Right hindlimb (tissue), 1 donor: ENCODE results near the gene LRFN5.
"Not testable (repeated sequence)": the region's sequence is repeated elsewhere in the genome, so short reads cannot be mapped to it uniquely, and the experiment has no call there.

ENCODE experiments used
- DNase-seq: peaks from one replicate; pipeline ENCODE4 v3.0.0-alpha.2; 2018

The LRFN5 gene

GRCh38 chr14:41636492-41637392 is 30.1 kb downstream of the LRFN5 start:
- DNase-seq = no peak

DNA sequence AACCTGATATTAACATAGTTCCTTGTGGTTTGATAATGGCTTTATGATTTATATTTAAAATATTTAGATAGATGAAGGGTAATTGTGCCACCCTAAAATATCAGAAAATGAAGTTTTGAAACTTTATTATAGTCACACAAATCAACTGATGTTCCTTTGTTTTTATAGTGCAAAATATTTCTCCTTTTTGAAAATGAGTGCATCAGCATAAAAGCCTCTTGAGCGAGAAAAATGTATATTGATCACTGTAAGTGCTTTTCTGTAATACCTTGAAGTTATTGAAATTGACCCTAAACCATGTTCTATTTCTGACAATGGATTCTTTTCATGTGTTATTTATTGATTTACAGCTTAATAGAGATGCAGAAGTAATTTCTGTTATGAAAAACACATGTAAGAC is 35.0 kb downstream of the LRFN5 start:
- DNase-seq = no peak

- DNase-seq = no peak
These were observed 35.7 kb downstream of the LRFN5 start for GRCh38 chr14:41642367-41642766.

- DNase-seq = no peak
These were observed 36.1 kb downstream of the LRFN5 start for GRCh38 chr14:41642789-41643188.

DNA sequence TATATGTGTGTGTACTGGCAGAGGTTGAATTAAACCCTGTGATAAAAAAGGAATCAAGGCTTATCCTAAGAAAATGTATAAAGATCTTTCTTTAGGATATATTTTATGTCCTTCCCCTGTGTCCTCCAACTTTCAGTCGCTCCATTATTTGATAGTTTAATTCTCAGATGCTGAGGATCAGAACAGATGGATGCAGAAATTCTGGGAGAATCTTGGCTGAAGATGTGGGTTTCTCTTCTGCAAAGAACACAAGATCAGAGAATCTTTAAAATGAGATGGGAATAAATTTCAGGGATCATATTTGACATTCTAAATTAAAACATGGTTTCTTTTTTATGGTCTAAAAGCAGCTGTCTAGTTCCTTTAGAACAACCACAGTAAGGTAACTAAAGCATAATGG is 37.9 kb downstream of the LRFN5 start:
- no peak for DNase-seq

DNA sequence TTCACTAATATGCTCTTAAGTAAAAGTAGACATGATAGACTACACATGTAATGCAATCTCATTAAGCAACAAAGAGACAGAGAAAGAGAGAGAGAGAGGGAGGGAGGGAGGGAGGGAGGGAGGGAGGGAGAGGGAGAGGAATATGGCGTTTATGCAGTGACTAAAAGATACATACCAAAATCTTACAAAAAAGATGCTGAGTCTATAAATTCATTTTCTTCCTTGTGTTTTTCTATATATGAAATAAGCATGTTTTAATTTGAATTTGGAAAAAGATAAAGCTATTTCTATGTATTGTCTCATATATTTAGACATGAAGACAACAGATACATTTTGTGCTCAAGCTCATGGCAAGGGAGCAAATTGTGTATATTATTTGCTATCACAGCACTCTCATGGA is 44.1 kb downstream of the LRFN5 start:
- no peak for DNase-seq

DNA sequence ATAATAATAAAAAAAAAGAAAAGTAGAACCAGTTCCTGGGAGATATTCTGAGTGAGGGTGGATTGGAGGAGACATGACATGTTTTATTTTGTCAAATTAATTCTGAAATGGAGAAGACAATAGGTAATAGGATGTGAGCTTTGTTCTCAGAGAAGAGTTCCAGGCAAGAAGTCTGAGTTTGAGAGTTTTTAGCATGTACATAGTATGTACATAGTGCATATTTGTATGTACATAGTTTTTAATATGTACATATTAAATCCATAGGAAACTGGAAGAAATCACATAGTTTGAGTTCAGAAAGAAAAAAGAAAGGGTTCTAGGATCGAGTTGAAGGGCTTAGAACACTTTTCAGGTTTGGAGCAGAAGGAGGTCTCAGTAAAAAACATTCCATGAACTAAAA is 47.5 kb downstream of the LRFN5 start:
- no peak for DNase-seq

- no peak for DNase-seq
These were observed 56.2 kb downstream of the LRFN5 start for GRCh38 chr14:41662780-41663472.

- no peak for DNase-seq
These were observed 56.8 kb downstream of the LRFN5 start for GRCh38 chr14:41663473-41663850.

GRCh38 chr14:41666301-41666700 is 59.6 kb downstream of the LRFN5 start:
- no peak for DNase-seq

GRCh38 chr14:41668356-41668755 is 61.7 kb downstream of the LRFN5 start:
- no peak for DNase-seq

DNA sequence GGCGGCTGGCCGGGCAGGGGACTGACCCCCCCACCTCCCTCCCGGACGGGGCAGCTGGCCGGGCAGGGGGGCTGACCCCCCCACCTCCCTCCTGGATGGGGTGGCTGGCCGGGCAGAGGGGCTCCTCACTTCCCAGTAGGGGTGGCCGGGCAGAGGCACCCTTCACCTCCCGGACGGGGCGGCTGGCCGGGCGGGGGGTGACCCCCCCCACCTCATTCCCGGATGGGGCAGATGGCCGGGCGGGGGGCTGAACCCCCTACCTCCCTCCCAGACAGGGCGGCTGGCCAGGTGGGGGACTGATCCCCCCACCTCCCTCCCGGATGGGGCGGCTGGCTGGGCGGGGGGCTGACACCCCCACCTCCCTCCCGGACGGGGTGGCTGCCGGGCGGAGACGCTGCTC is 66.9 kb downstream of the LRFN5 start:
- not testable (repeated sequence) for DNase-seq

GRCh38 chr14:41674511-41674971 is 67.9 kb downstream of the LRFN5 start:
- not testable (repeated sequence) for DNase-seq

- no peak for DNase-seq
These were observed 92.8 kb downstream of the LRFN5 start for GRCh38 chr14:41699486-41699885.

DNA sequence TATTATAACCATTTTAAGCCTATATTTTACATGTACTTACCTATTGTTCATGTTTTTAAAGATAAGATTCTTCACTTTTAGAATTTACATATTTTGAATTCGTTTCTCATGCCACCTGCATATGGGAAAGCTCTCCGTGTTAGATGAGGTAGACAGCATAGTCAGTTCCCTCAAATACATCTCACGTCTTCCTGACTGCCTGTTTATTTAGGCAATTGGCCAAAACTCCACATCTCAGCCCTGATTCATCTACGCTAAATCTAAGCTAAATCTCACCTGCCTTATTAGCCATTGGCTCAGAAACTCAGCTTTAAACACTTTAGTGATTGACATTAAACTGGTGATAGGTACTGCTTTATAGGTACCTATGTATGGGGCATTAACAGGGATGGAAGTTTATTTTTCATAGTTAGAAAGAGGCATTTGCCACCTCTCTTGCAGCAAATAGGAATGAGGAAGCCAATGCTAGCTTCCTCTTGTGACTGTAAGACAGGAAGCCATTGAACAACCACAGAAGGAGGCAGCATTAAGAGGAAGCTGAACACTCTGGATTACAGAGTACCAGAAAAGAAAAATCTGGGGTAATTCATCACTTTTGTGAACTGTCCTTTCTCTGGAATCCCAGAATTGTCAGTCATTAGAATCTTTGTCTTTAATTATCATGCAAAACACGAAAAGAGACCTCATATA is 111.9 kb downstream of the LRFN5 start:
- no peak for DNase-seq

DNA sequence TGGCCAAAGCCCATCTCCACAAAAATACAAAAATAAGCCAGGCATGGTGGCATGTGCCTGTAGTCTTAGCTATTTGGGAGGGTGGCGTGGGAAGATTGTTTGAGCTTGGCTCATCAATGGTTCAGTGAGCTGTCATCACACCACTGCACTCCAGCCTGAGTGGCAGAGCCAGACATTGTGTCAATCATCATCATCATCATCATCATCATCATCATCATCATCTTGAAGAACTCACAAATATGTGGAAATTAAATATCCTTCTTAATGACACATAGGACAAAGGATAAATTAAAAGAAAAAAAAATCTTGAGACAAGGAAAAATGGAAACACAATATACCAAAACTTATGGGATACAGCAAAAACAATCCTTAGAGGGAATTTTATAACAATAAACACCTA is 132.5 kb downstream of the LRFN5 start:
- no peak for DNase-seq

DNA sequence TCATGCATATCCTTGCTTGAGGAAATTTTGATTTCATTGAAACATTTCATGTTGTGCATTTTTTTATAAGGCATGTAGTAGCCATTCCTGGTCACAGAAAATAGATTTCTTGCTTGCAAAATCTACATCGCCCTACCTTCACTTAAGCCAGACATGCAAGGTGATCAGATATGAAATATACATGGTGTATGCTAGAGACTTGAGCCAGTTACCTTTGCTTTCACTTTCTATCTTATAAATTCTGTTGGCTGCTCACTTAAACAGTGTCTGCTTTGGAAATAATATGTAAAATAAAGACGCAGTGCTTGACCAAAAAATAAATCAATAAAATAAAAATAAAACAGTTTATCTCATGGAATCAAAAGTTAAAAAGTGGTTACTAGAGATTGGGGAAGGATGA is 136.5 kb downstream of the LRFN5 start:
- DNase-seq = no peak

DNA sequence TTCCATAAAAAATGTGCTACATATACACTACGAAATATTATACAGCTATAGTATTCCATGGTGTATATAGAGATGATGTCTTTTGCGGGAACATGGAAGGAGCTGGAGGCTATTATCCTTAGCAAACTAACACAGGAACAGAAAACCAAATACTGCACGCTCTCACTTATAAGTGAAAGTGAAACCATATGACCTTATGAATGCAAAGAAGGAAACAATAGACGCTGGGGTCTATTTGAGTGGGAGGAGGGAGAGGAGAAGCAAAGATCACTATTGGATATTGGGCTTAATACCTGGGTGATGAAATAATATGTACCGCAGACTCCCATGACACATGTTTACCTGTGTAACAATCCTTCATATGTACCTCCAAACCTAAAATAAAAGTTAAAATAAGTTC is 142.8 kb downstream of the LRFN5 start:
- no peak for DNase-seq

- not testable (repeated sequence) for DNase-seq
These were observed 143.9 kb downstream of the LRFN5 start for GRCh38 chr14:41750575-41750974.

- DNase-seq = no peak
These were observed 151.5 kb downstream of the LRFN5 start for GRCh38 chr14:41758011-41758665.

- DNase-seq = no peak
These were observed 154.5 kb downstream of the LRFN5 start for GRCh38 chr14:41761204-41761603.

- no peak for DNase-seq
These were observed 160.1 kb downstream of the LRFN5 start for GRCh38 chr14:41766772-41767171.
